Non-pigmented ciliary epithelial cell (primary cell): ENCODE measurements around the gene MAN1B1.
"Not testable (repeated sequence)": the region's sequence is repeated elsewhere in the genome, so short reads cannot be mapped to it uniquely, and the experiment has no call there.

Experiments used
- DNase-seq: peaks from one replicate; pipeline ENCODE4 v3.0.0-alpha.2; 2010; ENCODE audit warnings: low read depth

The MAN1B1 gene

GRCh38 chr9:137127301-137128157 lies 40.7 kb downstream of the MAN1B1 start:
- no peak for DNase-seq

GRCh38 chr9:137128158-137128861 lies 41.5 kb downstream of the MAN1B1 start:
- no peak for DNase-seq

GRCh38 chr9:137128862-137129455 lies 42.2 kb downstream of the MAN1B1 start:
- no peak for DNase-seq

- DNase-seq = peak; percentile 55
Observed at GRCh38 chr9:137129456-137130175, 42.8 kb downstream of the MAN1B1 start.

GRCh38 chr9:137130176-137130755 lies 43.5 kb downstream of the MAN1B1 start:
- DNase-seq = no peak

- no peak for DNase-seq
Observed at GRCh38 chr9:137134191-137134590, 47.4 kb downstream of the MAN1B1 start.

- DNase-seq = not testable (repeated sequence)
Observed at GRCh38 chr9:137135154-137135553, 48.4 kb downstream of the MAN1B1 start.

- DNase-seq = no peak
Observed at GRCh38 chr9:137136261-137136880, 49.6 kb downstream of the MAN1B1 start.

- DNase-seq = no peak
Observed at GRCh38 chr9:137136881-137137607, 50.3 kb downstream of the MAN1B1 start.

GRCh38 chr9:137138058-137138721 lies 51.4 kb downstream of the MAN1B1 start:
- DNase-seq = no peak

GRCh38 chr9:137138722-137139467 lies 52.1 kb downstream of the MAN1B1 start, which contains the start of gene GRIN1:
TSS of gene GRIN1 (plus strand) at chr9:137139154. CDS start at chr9:137139487, 333 bp downstream.
- DNase-seq = no peak

- no peak for DNase-seq
Observed at GRCh38 chr9:137139468-137140150, 52.8 kb downstream of the MAN1B1 start.

GRCh38 chr9:137140151-137141012 lies 53.6 kb downstream of the MAN1B1 start:
- DNase-seq = no peak

- DNase-seq = no peak
Observed at GRCh38 chr9:137141050-137141810, 54.4 kb downstream of the MAN1B1 start.

- no peak for DNase-seq
Observed at GRCh38 chr9:137141976-137142936, 55.5 kb downstream of the MAN1B1 start.

- DNase-seq = no peak
Observed at GRCh38 chr9:137143459-137143858, 56.7 kb downstream of the MAN1B1 start.
